Mesothelial cell of epicardium (in vitro differentiated cells): ENCODE data around the gene ZBTB8A. TPM values are rescaled to one million over a fixed set of nuclear protein-coding genes. Genes with fewer than 3 reads are reported as not detected.
"Not testable (repeated sequence)": the region's sequence is repeated elsewhere in the genome, so short reads cannot be mapped to it uniquely, and the experiment has no call there.

Experiments used
- DNase-seq, 2 experiments: peaks; one replicate each; pipeline ENCODE4 v3.0.0; 2021; ENCODE audit warnings: low spot score in 2 of 2; ENCODE audit not compliant: unreplicated experiment in 2 of 2
- H3K27ac Mint-ChIP-seq: 2 replicates; pipeline ENCODE4 v1.8.0; 2021; ENCODE audit warnings: mixed read lengths
- H3K27me3 Mint-ChIP-seq: 2 replicates; pipeline ENCODE4 v1.8.0; 2021; ENCODE audit warnings: low read depth, mixed read lengths
- H3K36me3 Mint-ChIP-seq: 2 replicates; pipeline ENCODE4 v1.8.0; 2021; ENCODE audit warnings: mixed read lengths
- H3K4me1 Mint-ChIP-seq: 2 replicates; pipeline ENCODE4 v1.8.0; 2021; ENCODE audit warnings: mixed read lengths
- H3K4me3 Mint-ChIP-seq: 2 replicates; pipeline ENCODE4 v1.8.0; 2021; ENCODE audit warnings: mild to moderate bottlenecking, moderate library complexity, mixed read lengths
- H3K9me3 Mint-ChIP-seq: 2 replicates; pipeline ENCODE4 v1.8.0; 2021; ENCODE audit warnings: mixed read lengths
- CTCF ChIP-seq: fragments of 200-600 bp; sonication (generic); IDR thresholded peaks from one replicate; pipeline ENCODE4 v1.5.0; 2021; ENCODE audit warnings: antibody characterized with exemption; ENCODE audit not compliant: unreplicated experiment
- total RNA-seq: library from RNA; stranded (reverse); gene quantifications from 3 replicates; pipeline ENCODE4 v1.2.1, GENCODE V29; 2021

Gene ZBTB8A
- total RNA-seq, 1 donor from 2014 or later: 14.8 TPM

- Mint-ChIP-seq H3K4me1 (peaks cover 1% of the 10 kb centered on the region), H3K27me3 (no peaks in the 10 kb centered on the region), H3K4me3 (no peak overlapping the region), H3K36me3 (no peaks in the 10 kb centered on the region), H3K27ac (peak overlapping the region; percentile 53), H3K9me3 (no peaks in the 10 kb centered on the region)
- no peak for TF ChIP-seq CTCF
- DNase-seq: no peak
Observed at GRCh38 chr1:32525053-32525452, 14.2 kb upstream of the ZBTB8A start.

- H3K27ac Mint-ChIP-seq: no peak overlapping the region
Observed at GRCh38 chr1:32525661-32526444, 13.4 kb upstream of the ZBTB8A start.

GRCh38 chr1:32528550-32528949 is 10.7 kb upstream of the ZBTB8A start:
- H3K27me3 Mint-ChIP-seq, H3K4me1 Mint-ChIP-seq, H3K9me3 Mint-ChIP-seq, H3K27ac Mint-ChIP-seq, H3K4me3 Mint-ChIP-seq, H3K36me3 Mint-ChIP-seq, DNase-seq: not testable (repeated sequence)

More at GRCh38 chr1:32525661-32526444, 13.4 kb upstream of the ZBTB8A start:
- no peak for TF ChIP-seq CTCF
- H3K36me3 Mint-ChIP-seq: no peaks in the 10 kb centered on the region
- H3K4me3 Mint-ChIP-seq: no peak overlapping the region
- DNase-seq: no peak
- H3K27me3 Mint-ChIP-seq: no peaks in the 10 kb centered on the region
- no peaks in the 10 kb centered on the region for H3K9me3 Mint-ChIP-seq
- H3K4me1 Mint-ChIP-seq: peaks cover 1% of the 10 kb centered on the region

GRCh38 chr1:32533792-32534327 is 5.4 kb upstream of the ZBTB8A start:
- no peak overlapping the region for H3K27ac Mint-ChIP-seq
- H3K4me1 Mint-ChIP-seq: peaks cover 13% of the 10 kb centered on the region
- no peak for TF ChIP-seq CTCF
- no peak for DNase-seq
- H3K4me3 Mint-ChIP-seq: no peak overlapping the region
- no peaks in the 10 kb centered on the region for H3K9me3 Mint-ChIP-seq
- no peaks in the 10 kb centered on the region for H3K36me3 Mint-ChIP-seq
- H3K27me3 Mint-ChIP-seq: no peaks in the 10 kb centered on the region

- Mint-ChIP-seq H3K27me3 (no peaks in the 10 kb centered on the region), H3K9me3 (no peaks in the 10 kb centered on the region), H3K27ac (no peak overlapping the region), H3K36me3 (no peaks in the 10 kb centered on the region), H3K4me3 (no peak overlapping the region), H3K4me1 (peaks cover 26% of the 10 kb centered on the region)
- no peak for DNase-seq
- no peak for TF ChIP-seq CTCF
Observed at GRCh38 chr1:32536117-32536516, 3.1 kb upstream of the ZBTB8A start.

GRCh38 chr1:32536764-32537163 is 2.5 kb upstream of the ZBTB8A start:
- peaks cover 30% of the 10 kb centered on the region for H3K4me1 Mint-ChIP-seq
- no peaks in the 10 kb centered on the region for H3K36me3 Mint-ChIP-seq
- no peaks in the 10 kb centered on the region for H3K27me3 Mint-ChIP-seq
- H3K9me3 Mint-ChIP-seq: no peaks in the 10 kb centered on the region
- no peak overlapping the region for H3K4me3 Mint-ChIP-seq
- no peak overlapping the region for H3K27ac Mint-ChIP-seq
- DNase-seq: no peak
- TF ChIP-seq CTCF: no peak
